ENCODE results near the gene IL24. TPM values are rescaled to one million over a fixed set of nuclear protein-coding genes. Genes with fewer than 3 reads are reported as not detected.
A peak's percentile ranks its signal among the peaks of the same experiment; 100 is the strongest.

Gene IL24
- total and polyA plus RNA-seq, 7 experiments from 2014 or later, result 0.51 to 28.4 (median 27.9) TPM; not detected in 4

GRCh38 chr1:206883160-206883559, 14.1 kb upstream of the IL24 start:
- Mint-ChIP-seq H3K36me3 (peaks cover 4 to 17% (median 9%) of the 10 kb centered on the region in 5 donors), H3K27me3 (peaks cover 0 to 13% (median 0%) of the 10 kb centered on the region in 5 donors), H3K4me1 (peaks cover 0 to 8% (median 1%) of the 10 kb centered on the region in 7 donors), H3K4me3 (no peak overlapping the region), H3K9me3 (peaks cover 0 to 17% (median 9%) of the 10 kb centered on the region in 11 donors), H3K27ac (no peak overlapping the region)
- DNase-seq (no peak), ATAC-seq (no peak)
- Histone ChIP-seq H3K27ac (ENCODE audit: low read depth, low read length) (no peak overlapping the region), H3K9me3 (ENCODE audit: control insufficient read depth in 2 of 3, low read length in 3 of 3) (peaks cover 0 to 5% (median 5%) of the 10 kb centered on the region in 3 experiments), H3K36me3 (ENCODE audit: control insufficient read depth in 2 of 3, insufficient read depth in 3 of 3, low read length in 3 of 3) (no peaks in the 10 kb centered on the region), H3K27me3 (ENCODE audit: control insufficient read depth in 2 of 2, insufficient read depth in 2 of 2, low read length in 2 of 2) (no peaks in the 10 kb centered on the region), H3K4me1 (ENCODE audit: control insufficient read depth in 2 of 2, insufficient read depth in 2 of 2, low read length in 2 of 2) (no peaks in the 10 kb centered on the region), H3K4me3 (ENCODE audit: low read length) (no peak overlapping the region)
- intact Hi-C loops (cut with micrococcal nuclease), result no loop called here
- ChIA-PET POLR2A (interaction anchor here (1.2 to 2.7 kb wide), 3 partner anchors 13 to 38 kb away, joined by 3 to 15 read pairs (median 11); partner anchors contain the start of gene FCMR), CTCF (interaction anchor here (0.8 to 2.6 kb wide), 5 partner anchors 23 to 152 kb away, joined by 3 to 7 read pairs (median 3); no protein-coding TSS in a partner anchor)

GRCh38 chr1:206883876-206884275, 13.4 kb upstream of the IL24 start:
- H3K27ac Mint-ChIP-seq, result no peak overlapping the region
- no peaks in the 10 kb centered on the region for H3K36me3 ChIP-seq (ENCODE audit: control insufficient read depth in 2 of 3, insufficient read depth in 3 of 3, low read length in 3 of 3)
- peaks cover 0 to 10% (median 5%) of the 10 kb centered on the region in 11 donors for H3K9me3 Mint-ChIP-seq
- ChIA-PET CTCF (interaction anchor here (0.7 to 2.6 kb wide), 5 partner anchors 9 to 144 kb away, joined by 3 to 7 read pairs (median 4); no protein-coding TSS in a partner anchor), POLR2A (interaction anchor here (0.6 to 2.7 kb wide), 6 partner anchors 12 to 148 kb away, joined by 3 to 15 read pairs (median 3); partner anchors contain the start of gene FCMR)
- no peaks in the 10 kb centered on the region for H3K27me3 ChIP-seq (ENCODE audit: control insufficient read depth in 2 of 2, insufficient read depth in 2 of 2, low read length in 2 of 2)
- H3K4me1 Mint-ChIP-seq, result peaks cover 0 to 11% (median 6%) of the 10 kb centered on the region in 7 donors
- ATAC-seq (no peak), DNase-seq (no peak)
- no peaks in the 10 kb centered on the region for H3K9me3 ChIP-seq (ENCODE audit: control insufficient read depth in 2 of 3, low read length in 3 of 3)
- peaks cover 0 to 15% (median 0%) of the 10 kb centered on the region in 5 donors for H3K27me3 Mint-ChIP-seq
- no peak overlapping the region for H3K4me3 Mint-ChIP-seq
- H3K36me3 Mint-ChIP-seq, result peaks cover 0 to 15% (median 9%) of the 10 kb centered on the region in 5 donors
- no peak overlapping the region for H3K27ac ChIP-seq (ENCODE audit: low read depth, low read length)
- H3K4me1 ChIP-seq (ENCODE audit: control insufficient read depth in 2 of 2, insufficient read depth in 2 of 2, low read length in 2 of 2), result no peaks in the 10 kb centered on the region
- intact Hi-C loops (cut with micrococcal nuclease), result no loop called here
- H3K4me3 ChIP-seq (ENCODE audit: low read length), result no peak overlapping the region

GRCh38 chr1:206885341-206886060, 11.7 kb upstream of the IL24 start:
- H3K27ac Mint-ChIP-seq, result peak overlapping the region in 1 of 9 donors; percentile 29
- POLR2A ChIA-PET, result interaction anchor here (0.6 to 2.7 kb wide), 5 partner anchors 10 to 21 kb away, joined by 3 to 15 read pairs (median 4); no protein-coding TSS in a partner anchor

GRCh38 chr1:206886831-206887230, 10.4 kb upstream of the IL24 start:
- POLR2A ChIA-PET, result interaction anchor here (1.2 to 2.2 kb wide), 5 partner anchors 13 to 35 kb away, joined by 4 to 9 read pairs (median 5); partner anchors contain the start of gene FCMR
- no peak overlapping the region for H3K27ac Mint-ChIP-seq
- H3K27me3 ChIP-seq (ENCODE audit: control insufficient read depth in 2 of 2, insufficient read depth in 2 of 2, low read length in 2 of 2), result no peaks in the 10 kb centered on the region
- H3K9me3 ChIP-seq (ENCODE audit: control insufficient read depth in 2 of 3, low read length in 3 of 3), result no peaks in the 10 kb centered on the region
- H3K9me3 Mint-ChIP-seq, result peaks cover 0 to 4% (median 0%) of the 10 kb centered on the region in 11 donors
- H3K27ac ChIP-seq (ENCODE audit: low read depth, low read length), result no peak overlapping the region
- no peak for DNase-seq
- CTCF ChIA-PET, result interaction anchor here (0.7 to 1.0 kb wide), 4 partner anchors 18 to 160 kb away, joined by 3 to 6 read pairs (median 3); no protein-coding TSS in a partner anchor
- no peaks in the 10 kb centered on the region for H3K36me3 ChIP-seq (ENCODE audit: control insufficient read depth in 2 of 3, insufficient read depth in 3 of 3, low read length in 3 of 3)
- intact Hi-C loops (cut with micrococcal nuclease), result no loop called here
- peaks cover 6 to 18% of the 10 kb centered on the region in 2 donors for H3K4me1 ChIP-seq (ENCODE audit: control insufficient read depth in 2 of 2, insufficient read depth in 2 of 2, low read length in 2 of 2)
- no peak overlapping the region for H3K4me3 Mint-ChIP-seq
- H3K4me1 Mint-ChIP-seq, result peaks cover 11 to 40% (median 34%) of the 10 kb centered on the region in 7 donors
- H3K4me3 ChIP-seq (ENCODE audit: low read length), result no peak overlapping the region
- ATAC-seq, result no peak
- peaks cover 0 to 19% (median 4%) of the 10 kb centered on the region in 5 donors for H3K36me3 Mint-ChIP-seq
- peaks cover 0 to 15% (median 0%) of the 10 kb centered on the region in 5 donors for H3K27me3 Mint-ChIP-seq

More at GRCh38 chr1:206885341-206886060, 11.7 kb upstream of the IL24 start:
- intact Hi-C loops (cut with micrococcal nuclease), result no loop called here
- ATAC-seq, result no peak
- Mint-ChIP-seq H3K4me3 (no peak overlapping the region), H3K4me1 (peaks cover 4 to 27% (median 21%) of the 10 kb centered on the region in 7 donors), H3K9me3 (no peaks in the 10 kb centered on the region), H3K27me3 (peaks cover 0 to 15% (median 0%) of the 10 kb centered on the region in 5 donors), H3K36me3 (peaks cover 0 to 12% (median 3%) of the 10 kb centered on the region in 5 donors)
- H3K4me1 ChIP-seq (ENCODE audit: control insufficient read depth in 2 of 2, insufficient read depth in 2 of 2, low read length in 2 of 2), result peaks cover 0 to 6% of the 10 kb centered on the region in 2 donors
- H3K9me3 ChIP-seq (ENCODE audit: control insufficient read depth in 2 of 3, low read length in 3 of 3), result no peaks in the 10 kb centered on the region
- H3K4me3 ChIP-seq (ENCODE audit: low read length), result no peak overlapping the region
- no peaks in the 10 kb centered on the region for H3K36me3 ChIP-seq (ENCODE audit: control insufficient read depth in 2 of 3, insufficient read depth in 3 of 3, low read length in 3 of 3)
- no peak for DNase-seq
- no peak overlapping the region for H3K27ac ChIP-seq (ENCODE audit: low read depth, low read length)
- no peaks in the 10 kb centered on the region for H3K27me3 ChIP-seq (ENCODE audit: control insufficient read depth in 2 of 2, insufficient read depth in 2 of 2, low read length in 2 of 2)
- CTCF ChIA-PET, result interaction anchor here (1.0 to 2.6 kb wide), 3 partner anchors 9 to 21 kb away, joined by 3 to 7 read pairs (median 3); no protein-coding TSS in a partner anchor

GRCh38 chr1:206887701-206888100, 9.5 kb upstream of the IL24 start:
- ChIA-PET POLR2A (interaction anchor here (0.9 to 2.2 kb wide), 7 partner anchors 9 to 34 kb away, joined by 3 to 9 read pairs (median 5); partner anchors contain the start of gene FCMR), CTCF (interaction anchor here (1.1 kb wide), 1 partner anchor 31 kb away, joined by 3 read pairs; no protein-coding TSS in a partner anchor)
- Histone ChIP-seq H3K4me1 (ENCODE audit: control insufficient read depth in 2 of 2, insufficient read depth in 2 of 2, low read length in 2 of 2) (peaks cover 6 to 19% of the 10 kb centered on the region in 2 donors), H3K27me3 (ENCODE audit: control insufficient read depth in 2 of 2, insufficient read depth in 2 of 2, low read length in 2 of 2) (no peaks in the 10 kb centered on the region), H3K4me3 (ENCODE audit: low read length) (no peak overlapping the region), H3K36me3 (ENCODE audit: control insufficient read depth in 2 of 3, insufficient read depth in 3 of 3, low read length in 3 of 3) (no peaks in the 10 kb centered on the region), H3K9me3 (ENCODE audit: control insufficient read depth in 2 of 3, low read length in 3 of 3) (no peaks in the 10 kb centered on the region), H3K27ac (ENCODE audit: low read depth, low read length) (no peak overlapping the region)
- Mint-ChIP-seq H3K27me3 (peaks cover 0 to 15% (median 0%) of the 10 kb centered on the region in 5 donors), H3K36me3 (peaks cover 0 to 16% (median 4%) of the 10 kb centered on the region in 5 donors), H3K9me3 (peaks cover 0 to 4% (median 0%) of the 10 kb centered on the region in 11 donors), H3K4me3 (no peak overlapping the region), H3K27ac (no peak overlapping the region), H3K4me1 (peaks cover 11 to 42% (median 36%) of the 10 kb centered on the region in 7 donors)
- intact Hi-C loops (cut with micrococcal nuclease), result no loop called here
- DNase-seq, result no peak
- no peak for ATAC-seq

Data from naive thymus-derived CD4-positive, alpha-beta T cell (primary cell).